Type B pancreatic cell (in vitro differentiated cells): Measurements from ENCODE around the gene IZUMO1R. TPM values are rescaled to one million over a fixed set of nuclear protein-coding genes. Genes with fewer than 3 reads are reported as not detected.

ENCODE experiments used
- DNase-seq: peaks from one replicate; pipeline ENCODE4 v3.0.0; 2021; ENCODE audit warnings: mixed read lengths; ENCODE audit not compliant: unreplicated experiment; ENCODE audit errors: extremely low spot score
- H3K27ac Mint-ChIP-seq: 2 replicates; pipeline ENCODE4 v1.8.0; 2021; ENCODE audit warnings: mild to moderate bottlenecking, mixed read lengths
- H3K27me3 Mint-ChIP-seq: 2 replicates; pipeline ENCODE4 v1.8.0; 2021; ENCODE audit warnings: mixed read lengths
- H3K36me3 Mint-ChIP-seq: 2 replicates; pipeline ENCODE4 v1.8.0; 2021; ENCODE audit warnings: mixed read lengths
- H3K4me1 Mint-ChIP-seq: one replicate; pipeline ENCODE4 v1.8.0; 2021; ENCODE audit warnings: mixed read lengths; ENCODE audit not compliant: unreplicated experiment
- H3K4me3 Mint-ChIP-seq: 2 replicates; pipeline ENCODE4 v1.8.0; 2021; ENCODE audit warnings: mild to moderate bottlenecking, mixed read lengths
- H3K9me3 Mint-ChIP-seq: 2 replicates; pipeline ENCODE4 v1.8.0; 2021; ENCODE audit warnings: mixed read lengths
- CTCF ChIP-seq: fragments of 200-600 bp; sonication (generic); conservative IDR thresholded peaks from 2 replicates; pipeline ENCODE4 v1.5.0; 2021; ENCODE audit warnings: antibody characterized with exemption, mild to moderate bottlenecking
- total RNA-seq: library from RNA; stranded (reverse); gene quantifications from 2 replicates; pipeline ENCODE4 v1.2.1, GENCODE V29; 2021; ENCODE audit warnings: low replicate concordance

Gene IZUMO1R
- total RNA-seq, 1 donor from 2014 or later, result not detected

GRCh38 chr11:94328587-94329080 lies 24.3 kb downstream of the IZUMO1R start:
- no peaks in the 10 kb centered on the region for H3K9me3 Mint-ChIP-seq
- H3K36me3 Mint-ChIP-seq, result no peaks in the 10 kb centered on the region
- H3K4me1 Mint-ChIP-seq, result no peaks in the 10 kb centered on the region
- TF ChIP-seq CTCF, result no peak
- no peak overlapping the region for H3K27ac Mint-ChIP-seq
- H3K27me3 Mint-ChIP-seq, result peaks cover 33% of the 10 kb centered on the region
- no peak overlapping the region for H3K4me3 Mint-ChIP-seq
- DNase-seq, result no peak

- no peak overlapping the region for H3K27ac Mint-ChIP-seq
- peaks cover 29% of the 10 kb centered on the region for H3K27me3 Mint-ChIP-seq
These were observed 25.1 kb downstream of the IZUMO1R start for GRCh38 chr11:94329501-94329900.

GRCh38 chr11:94330789-94331188 lies 26.4 kb downstream of the IZUMO1R start:
- Mint-ChIP-seq H3K36me3 (no peaks in the 10 kb centered on the region), H3K4me1 (no peaks in the 10 kb centered on the region), H3K4me3 (no peak overlapping the region), H3K27me3 (peaks cover 23% of the 10 kb centered on the region), H3K9me3 (no peaks in the 10 kb centered on the region), H3K27ac (no peak overlapping the region)
- DNase-seq, result no peak
- TF ChIP-seq CTCF, result no peak

More at GRCh38 chr11:94329501-94329900, 25.1 kb downstream of the IZUMO1R start:
- H3K36me3 Mint-ChIP-seq, result no peaks in the 10 kb centered on the region
- no peaks in the 10 kb centered on the region for H3K4me1 Mint-ChIP-seq
- H3K9me3 Mint-ChIP-seq, result no peaks in the 10 kb centered on the region
- no peak for TF ChIP-seq CTCF
- no peak for DNase-seq
- H3K4me3 Mint-ChIP-seq, result no peak overlapping the region

GRCh38 chr11:94332814-94333213 lies 28.4 kb downstream of the IZUMO1R start:
- H3K27ac Mint-ChIP-seq, result no peak overlapping the region
- TF ChIP-seq CTCF, result no peak

GRCh38 chr11:94336033-94336432 lies 31.7 kb downstream of the IZUMO1R start:
- Mint-ChIP-seq H3K4me1 (no peaks in the 10 kb centered on the region), H3K36me3 (no peaks in the 10 kb centered on the region), H3K9me3 (no peaks in the 10 kb centered on the region), H3K27me3 (peaks cover 8% of the 10 kb centered on the region), H3K4me3 (no peak overlapping the region), H3K27ac (no peak overlapping the region)
- no peak for DNase-seq
- TF ChIP-seq CTCF, result no peak

More at GRCh38 chr11:94332814-94333213, 28.4 kb downstream of the IZUMO1R start:
- no peak overlapping the region for H3K4me3 Mint-ChIP-seq
- no peaks in the 10 kb centered on the region for H3K9me3 Mint-ChIP-seq
- H3K4me1 Mint-ChIP-seq, result no peaks in the 10 kb centered on the region
- H3K36me3 Mint-ChIP-seq, result no peaks in the 10 kb centered on the region
- DNase-seq, result no peak
- peaks cover 15% of the 10 kb centered on the region for H3K27me3 Mint-ChIP-seq

- H3K27ac Mint-ChIP-seq, result no peak overlapping the region
- DNase-seq, result no peak
- no peak for TF ChIP-seq CTCF
- H3K4me3 Mint-ChIP-seq, result no peak overlapping the region
- no peaks in the 10 kb centered on the region for H3K36me3 Mint-ChIP-seq
- no peaks in the 10 kb centered on the region for H3K4me1 Mint-ChIP-seq
- H3K9me3 Mint-ChIP-seq, result no peaks in the 10 kb centered on the region
- H3K27me3 Mint-ChIP-seq, result peaks cover 8% of the 10 kb centered on the region
These were observed 34.3 kb downstream of the IZUMO1R start for GRCh38 chr11:94338651-94339050.
